ENCODE measurements around the gene GPX2.

Gene GPX2

DNA sequence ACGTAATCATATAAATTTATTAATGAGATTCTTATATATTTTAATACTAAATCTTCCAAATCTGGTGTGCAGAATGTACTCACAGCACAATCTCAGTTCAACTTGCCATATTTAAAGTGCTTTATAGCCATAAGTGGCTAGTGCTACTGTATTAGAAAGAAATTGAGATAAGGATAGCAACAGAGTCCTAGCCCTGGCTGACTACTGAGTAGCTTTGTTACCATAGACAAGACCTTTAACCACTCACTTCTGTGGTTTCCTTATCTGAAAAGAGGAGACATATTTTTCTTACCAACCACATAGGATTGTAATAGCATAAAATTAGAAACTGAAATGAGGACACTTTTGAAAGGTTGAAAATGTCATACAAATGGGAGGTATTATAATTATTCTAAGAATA is 30.3 kb downstream of the GPX2 start:
- no peak for DNase-seq

DNA sequence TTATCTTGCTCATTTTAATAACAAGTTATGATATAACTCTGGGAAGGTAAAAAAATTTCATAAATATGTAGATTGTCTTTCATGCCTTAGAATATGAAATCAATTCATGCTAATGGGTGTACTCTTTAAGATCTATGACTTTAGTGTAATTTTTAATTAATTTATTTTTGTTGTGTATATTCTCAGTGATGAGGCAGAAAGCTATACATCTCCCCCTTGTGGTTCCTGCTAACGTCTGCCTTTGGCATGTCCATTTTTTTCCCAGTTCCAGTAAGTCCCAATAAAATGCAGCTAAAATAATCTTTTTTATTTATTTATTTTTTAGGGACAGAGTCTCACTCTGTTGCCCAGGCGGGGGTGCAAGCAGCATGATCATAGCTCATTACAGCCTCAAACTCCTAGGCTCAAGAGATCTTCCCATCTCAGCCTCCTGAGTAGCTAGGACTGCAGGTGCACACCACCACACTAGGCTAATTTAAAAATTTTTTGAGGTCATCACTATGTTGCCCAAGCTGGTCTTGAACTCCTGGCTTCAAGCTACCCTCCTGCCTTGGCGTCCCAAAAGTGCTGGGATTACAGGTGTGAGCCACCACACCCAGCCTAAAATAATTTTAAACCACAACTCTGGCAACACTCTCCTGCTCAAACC is 31.6 kb downstream of the GPX2 start:
- no peak for DNase-seq

DNA sequence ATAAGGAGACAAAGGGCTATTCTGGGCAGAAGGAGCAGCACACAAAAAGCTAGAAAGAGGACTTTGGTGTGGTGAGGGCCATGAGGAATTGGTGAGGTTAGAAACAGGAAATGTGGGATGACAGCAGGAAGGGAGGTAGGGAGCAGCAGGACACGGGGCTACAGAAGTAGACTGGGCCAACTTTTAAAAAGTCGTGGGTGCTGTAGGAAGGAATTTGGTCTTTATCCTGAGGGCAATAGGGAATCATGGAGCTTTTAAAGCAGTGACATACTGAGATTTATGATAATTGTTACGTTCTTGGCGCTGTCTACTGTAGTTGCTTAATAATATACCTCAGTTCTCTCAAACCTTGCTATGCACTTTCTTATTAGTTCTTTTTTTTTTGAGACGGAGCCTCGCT is 36.5 kb downstream of the GPX2 start:
- DNase-seq = no peak

DNA sequence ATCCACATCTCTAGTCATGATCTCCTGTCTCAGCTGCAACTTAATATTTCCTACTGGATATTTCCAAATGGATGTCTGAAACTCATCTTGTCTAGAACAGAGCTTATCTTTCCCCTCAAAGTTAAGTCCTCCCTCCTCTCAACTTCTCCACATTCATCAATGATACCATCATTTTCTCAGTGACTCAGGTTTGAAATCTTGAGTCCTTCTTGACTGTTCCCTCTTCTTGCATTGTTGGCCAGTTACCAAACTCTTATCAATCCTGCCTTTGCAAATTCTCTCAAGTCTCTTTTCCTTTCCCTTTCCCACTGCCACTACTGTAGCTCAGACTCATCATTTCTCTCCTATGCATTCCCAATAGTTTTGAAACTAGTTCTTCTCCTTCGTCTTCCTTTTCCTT is 42.6 kb downstream of the GPX2 start:
- DNase-seq = no peak

DNA sequence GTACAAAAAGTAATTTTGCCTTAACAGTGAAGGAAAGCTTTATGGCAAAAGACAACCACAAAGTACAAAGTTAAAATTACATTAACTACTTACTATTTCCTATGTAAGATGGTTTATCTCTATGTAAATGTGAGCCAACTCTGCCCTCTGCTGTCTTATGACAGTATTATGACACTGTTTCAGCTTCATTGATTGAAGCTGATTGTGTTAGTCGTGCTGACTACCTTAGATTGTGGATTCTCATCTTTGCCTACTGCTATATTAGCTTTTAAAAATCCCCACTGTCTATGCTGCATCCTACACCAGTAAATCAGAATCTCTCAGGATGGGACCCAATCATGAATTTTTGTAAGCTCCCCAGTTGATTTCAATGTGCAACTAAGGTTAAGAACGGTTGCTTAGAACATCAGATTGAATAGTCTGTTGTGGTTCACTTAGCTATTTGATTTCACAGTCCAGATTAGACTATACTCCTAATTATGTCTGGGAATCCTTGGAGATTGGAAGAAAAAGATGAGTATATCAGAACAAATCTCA is 50.6 kb downstream of the GPX2 start:
- DNase-seq = peak in 2 of 14 donors; percentile 7 to 89

DNA sequence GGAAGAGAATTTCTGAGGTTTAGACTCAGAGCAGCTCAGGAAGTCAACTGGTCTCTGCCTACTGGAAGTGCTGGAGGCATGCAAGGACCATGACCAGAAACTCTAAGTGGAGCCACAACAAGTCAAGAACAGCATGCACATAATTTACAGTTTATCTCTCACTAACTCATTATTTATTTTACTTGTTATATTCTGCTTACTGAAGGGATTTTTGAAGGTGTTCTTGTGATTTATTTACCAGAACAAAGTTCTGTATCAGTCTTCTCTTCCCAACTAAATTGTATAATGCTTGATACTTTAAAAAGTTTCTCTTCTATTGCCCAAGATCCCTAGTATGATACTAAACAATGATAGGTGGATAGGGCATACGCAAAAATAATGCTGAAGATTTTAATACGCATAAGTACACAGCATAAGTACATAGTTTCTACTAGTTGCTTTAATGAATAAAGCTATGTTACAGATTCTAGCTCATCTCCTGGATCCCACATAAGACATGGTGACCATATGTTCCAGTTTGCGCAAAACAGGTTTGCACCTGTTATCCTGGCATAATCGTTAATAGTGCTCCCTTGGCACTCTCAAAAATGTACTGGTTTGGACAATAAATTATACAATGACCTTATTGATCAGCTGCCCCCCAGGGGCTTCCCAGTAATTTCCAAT is 51.2 kb downstream of the GPX2 start:
- DNase-seq = peak in 1 of 14 donors; percentile 89

DNA sequence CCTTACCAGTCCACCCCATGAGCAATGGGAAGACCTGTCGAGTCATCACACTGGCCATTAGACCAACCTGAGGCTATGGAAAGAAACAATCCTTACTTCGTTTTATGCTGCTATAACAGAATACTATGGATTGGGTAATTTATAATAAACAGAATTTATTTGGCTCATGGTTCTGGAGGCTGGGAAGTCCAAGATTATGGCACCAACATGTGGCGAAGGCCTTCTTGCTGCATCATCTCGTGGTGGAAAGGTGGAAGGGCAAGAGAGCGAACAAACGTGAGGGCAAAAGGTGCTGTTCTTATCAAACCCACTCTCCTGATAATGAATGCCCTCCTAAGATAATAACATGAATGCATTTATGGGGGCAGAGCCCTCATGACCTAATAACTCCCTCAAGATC is 53.2 kb downstream of the GPX2 start:
- DNase-seq = no peak
